Measurements from ENCODE around the gene BABAM1.
A peak's percentile ranks its signal among the peaks of the same experiment; 100 is the strongest.

Gene BABAM1

GRCh38 chr19:17266975-17267788, at the start of gene BABAM1:
BABAM1 (plus strand) TSS chr19:17267443; CDS start chr19:17268807, 1,364 bp downstream.
- DNase-seq (ENCODE audit: extremely low spot score, insufficient read length, low read depth) (peak; percentile 95), FAIRE-seq (peak; percentile 100)

- DNase-seq (ENCODE audit: extremely low spot score, insufficient read length, low read depth): no peak
- FAIRE-seq: no peak
Observed at GRCh38 chr19:17219286-17219685, 48.0 kb upstream of the BABAM1 start.

GRCh38 chr19:17220207-17220758, 47.0 kb upstream of the BABAM1 start:
- DNase-seq (ENCODE audit: extremely low spot score, insufficient read length, low read depth) (no peak), FAIRE-seq (no peak)

- no peak for FAIRE-seq
- no peak for DNase-seq (ENCODE audit: extremely low spot score, insufficient read length, low read depth)
Observed at GRCh38 chr19:17225053-17225452, 42.2 kb upstream of the BABAM1 start.

- peak; percentile 97 for FAIRE-seq
- peak; percentile 87 for DNase-seq (ENCODE audit: extremely low spot score, insufficient read length, low read depth)
Observed at GRCh38 chr19:17226002-17226933, 41.0 kb upstream of the BABAM1 start, which contains the start of gene OCEL1. OCEL1 (plus strand) TSS chr19:17226226; CDS start chr19:17226248, 22 bp downstream.

- DNase-seq (ENCODE audit: extremely low spot score, insufficient read length, low read depth) (no peak), FAIRE-seq (no peak)
Observed at GRCh38 chr19:17227798-17228367, 39.4 kb upstream of the BABAM1 start.

GRCh38 chr19:17229890-17230289, 37.4 kb upstream of the BABAM1 start:
- no peak for FAIRE-seq
- no peak for DNase-seq (ENCODE audit: extremely low spot score, insufficient read length, low read depth)

- FAIRE-seq (no peak), DNase-seq (ENCODE audit: extremely low spot score, insufficient read length, low read depth) (no peak)
Observed at GRCh38 chr19:17232258-17232657, 35.0 kb upstream of the BABAM1 start.

GRCh38 chr19:17234911-17235299, 32.3 kb upstream of the BABAM1 start:
- DNase-seq (ENCODE audit: extremely low spot score, insufficient read length, low read depth) (no peak), FAIRE-seq (peak; percentile 81)

GRCh38 chr19:17235300-17235970, 31.8 kb upstream of the BABAM1 start:
- DNase-seq (ENCODE audit: extremely low spot score, insufficient read length, low read depth): peak; percentile 54
- peak; percentile 78 for FAIRE-seq

GRCh38 chr19:17235971-17236777, 31.1 kb upstream of the BABAM1 start:
- DNase-seq (ENCODE audit: extremely low spot score, insufficient read length, low read depth) (no peak), FAIRE-seq (no peak)

GRCh38 chr19:17236811-17237543, 30.3 kb upstream of the BABAM1 start:
- no peak for FAIRE-seq

GRCh38 chr19:17237747-17238706, 29.2 kb upstream of the BABAM1 start:
- FAIRE-seq (no peak), DNase-seq (ENCODE audit: extremely low spot score, insufficient read length, low read depth) (no peak)

More at GRCh38 chr19:17236811-17237543, 30.3 kb upstream of the BABAM1 start:
- DNase-seq (ENCODE audit: extremely low spot score, insufficient read length, low read depth): no peak

GRCh38 chr19:17240062-17240752, 27.0 kb upstream of the BABAM1 start:
- DNase-seq (ENCODE audit: extremely low spot score, insufficient read length, low read depth): no peak
- no peak for FAIRE-seq

GRCh38 chr19:17240826-17241399, 26.3 kb upstream of the BABAM1 start:
- no peak for DNase-seq (ENCODE audit: extremely low spot score, insufficient read length, low read depth)

More at GRCh38 chr19:17240826-17241399, 26.3 kb upstream of the BABAM1 start:
- FAIRE-seq: no peak

All from GM18507 (cell line).